GM19438 (cell line): Measurements from ENCODE around the gene TAF6.

Source experiments
- ATAC-seq: cut with Tn5 transposase; IDR thresholded peaks from one replicate; pipeline ENCODE4 v1.9.1; 2021; ENCODE audit warnings: low read depth; ENCODE audit not compliant: unreplicated experiment

TAF6 gene

DNA sequence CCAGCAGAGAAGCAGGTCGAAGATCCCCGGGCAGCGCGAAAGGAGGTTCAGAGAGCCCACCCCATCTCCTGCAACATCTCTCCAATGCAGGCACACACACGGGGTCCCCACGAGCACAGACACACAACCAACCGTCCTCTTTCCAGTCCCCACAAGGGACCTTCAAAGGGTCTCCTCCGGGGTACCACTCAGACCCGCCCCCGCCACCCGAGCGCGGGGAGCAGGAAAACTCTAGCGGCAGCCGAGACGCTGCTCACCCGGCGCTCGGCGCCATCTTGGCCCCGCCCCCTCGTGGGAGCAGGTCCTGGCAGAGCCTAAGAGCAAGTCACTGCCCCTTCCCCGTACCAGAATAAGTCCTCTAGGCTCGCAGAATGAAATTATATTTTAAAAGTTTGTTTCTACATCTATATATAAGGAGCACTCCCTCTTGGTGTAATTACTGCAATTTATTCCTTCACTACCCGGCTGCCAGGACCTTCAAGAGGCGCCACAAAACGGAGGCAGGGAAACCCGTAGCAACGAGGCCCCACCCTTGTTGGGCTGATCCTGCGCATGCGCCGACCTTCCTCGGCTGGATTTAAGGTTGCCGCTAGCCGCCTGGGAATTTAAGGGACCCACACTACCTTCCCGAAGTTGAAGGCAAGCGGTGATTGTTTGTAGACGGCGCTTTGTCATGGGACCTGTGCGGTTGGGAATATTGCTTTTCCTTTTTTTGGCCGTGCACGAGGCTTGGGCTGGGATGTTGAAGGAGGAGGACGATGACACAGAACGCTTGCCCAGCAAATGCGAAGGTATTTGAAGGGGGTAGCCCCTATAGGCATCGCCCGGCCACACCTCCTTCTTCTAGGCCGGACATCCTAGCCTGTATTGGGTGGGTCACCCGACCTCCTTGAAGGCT lies at the start of gene TAF6, which contains the start of gene CNPY4:
Gene TAF6 (minus strand): TSS at position 287 of the 898 bp plus-strand sequence. CDS start 5,149 bp downstream, outside the sequence.
Gene CNPY4 (plus strand): TSS at position 563 of the 898 bp plus-strand sequence. CDS start 111 bp downstream, at position 674.
- ATAC-seq, result peak; percentile 69

DNA sequence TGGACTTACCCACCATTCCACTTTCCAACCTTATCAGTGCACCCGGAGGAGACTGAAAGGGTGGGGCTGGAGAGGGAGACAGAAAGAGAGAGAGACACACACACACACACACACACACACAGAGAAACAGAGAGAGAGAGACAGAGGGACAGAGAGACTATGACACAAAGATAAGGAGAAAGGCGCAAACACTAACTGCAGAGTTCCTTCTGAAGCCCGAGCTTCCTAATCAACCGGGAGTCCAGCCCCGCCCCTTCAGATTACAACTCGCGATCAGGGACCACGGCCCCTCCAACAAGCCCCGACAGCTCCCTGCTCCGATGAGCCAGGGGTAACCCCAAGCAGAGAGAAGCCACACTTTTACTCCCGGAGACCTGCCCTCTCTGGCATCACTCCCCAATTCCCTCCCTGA lies 48.8 kb upstream of the TAF6 start:
- ATAC-seq, result no peak

DNA sequence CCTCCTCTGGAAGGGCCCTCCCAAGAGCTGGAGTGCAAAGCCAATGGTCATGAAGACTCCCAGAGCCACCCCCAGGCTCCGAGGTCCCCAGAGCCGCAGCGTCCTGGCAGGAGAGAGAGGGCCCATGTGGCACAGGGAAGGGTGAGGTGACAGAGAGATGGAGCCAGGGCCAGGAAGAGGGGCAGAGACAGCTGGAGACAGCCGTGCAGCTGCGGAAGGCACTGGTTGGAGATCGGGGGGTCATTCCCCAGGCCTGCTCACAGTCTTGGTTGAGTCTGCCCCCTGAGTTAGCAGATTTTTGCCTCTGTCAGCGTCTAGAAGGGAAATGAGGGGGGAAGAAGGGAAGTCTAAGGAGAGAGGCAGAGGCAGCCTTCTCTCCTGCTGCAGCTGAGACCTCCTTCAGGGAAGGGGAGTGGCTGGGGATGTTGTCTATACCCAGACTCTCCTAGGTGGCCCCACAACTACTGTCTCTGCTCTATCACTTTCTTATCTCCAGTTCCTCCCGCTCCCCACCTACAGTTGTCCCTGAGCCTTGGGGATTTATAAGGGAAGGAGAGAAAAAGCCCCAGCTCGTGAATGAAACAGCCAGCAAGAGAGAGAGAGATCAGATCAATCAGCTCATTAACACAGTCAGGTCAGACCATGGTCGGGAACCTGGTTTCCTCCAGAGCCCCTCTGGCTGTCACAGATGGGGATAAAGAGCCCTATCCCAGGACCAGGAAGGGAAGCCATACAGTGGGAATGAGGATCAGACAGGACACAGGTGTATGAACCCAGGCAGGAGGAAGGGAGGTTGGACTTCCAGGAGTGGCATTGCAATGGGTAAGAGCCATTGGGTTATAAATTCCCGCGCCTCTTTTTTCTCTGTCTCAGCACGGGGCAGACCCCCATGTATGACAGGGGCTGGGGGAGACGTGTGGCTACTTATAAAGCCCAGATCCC lies 48.1 kb upstream of the TAF6 start:
- no peak for ATAC-seq

DNA sequence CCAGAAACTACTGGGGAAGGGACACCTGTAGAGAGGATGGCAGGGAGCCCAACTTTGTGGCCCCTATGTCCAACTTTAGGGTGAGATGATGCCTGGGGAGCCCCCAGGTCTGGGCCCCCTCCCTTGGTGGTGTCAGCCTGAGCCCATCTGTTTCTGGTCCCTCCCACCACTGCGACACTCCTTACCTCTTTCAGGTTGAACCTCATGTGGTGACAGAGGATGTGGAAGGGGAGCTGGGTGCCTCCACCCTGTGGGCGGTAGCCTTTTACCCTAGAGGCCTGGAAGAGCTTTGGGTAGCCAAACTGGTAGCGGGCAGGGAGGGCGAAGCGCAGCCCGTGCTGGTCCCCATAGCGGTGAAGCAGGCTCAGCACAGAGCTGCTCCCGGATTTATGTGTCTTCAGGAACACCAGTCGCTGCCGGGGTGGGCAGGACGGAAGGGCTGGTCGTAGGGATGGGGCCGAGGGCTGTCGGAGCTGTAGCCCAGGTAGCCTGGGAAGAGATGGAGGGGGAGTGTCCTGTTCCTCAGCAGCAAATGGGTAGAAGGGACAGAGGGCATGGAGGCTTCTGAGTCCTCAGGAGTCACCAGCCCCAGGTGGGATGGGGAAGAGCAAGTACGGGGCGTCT lies 47.3 kb upstream of the TAF6 start:
- ATAC-seq, result no peak

GRCh38 chr7:100163871-100164270 lies 44.7 kb upstream of the TAF6 start:
- no peak for ATAC-seq

DNA sequence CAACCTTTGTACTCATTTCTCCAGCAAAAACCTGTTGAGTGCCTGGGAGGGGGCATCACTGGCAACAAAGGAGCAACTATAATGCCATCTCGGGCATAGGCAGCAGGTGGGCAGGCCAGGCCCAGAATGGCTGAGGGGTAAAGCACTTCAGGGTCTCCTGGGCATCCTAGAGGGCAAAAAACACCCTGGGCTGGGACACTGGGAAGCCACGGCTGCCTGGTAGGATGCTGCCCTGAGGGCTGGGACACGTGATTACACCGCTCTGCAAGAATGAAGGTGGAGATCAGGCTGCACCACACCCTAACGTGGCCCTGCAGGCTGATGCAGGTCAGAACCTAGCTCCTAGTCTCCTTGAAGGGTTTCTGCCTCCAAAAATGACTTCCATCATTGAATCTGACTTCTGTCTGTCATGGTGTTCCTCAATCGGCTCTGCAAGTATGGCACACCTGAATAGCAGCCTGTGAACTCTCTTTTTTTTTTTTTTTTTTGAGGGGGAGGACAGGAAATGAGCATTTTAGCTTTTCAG lies 43.9 kb upstream of the TAF6 start:
- no peak for ATAC-seq

GRCh38 chr7:100160067-100160466 lies 40.9 kb upstream of the TAF6 start:
- ATAC-seq, result no peak

GRCh38 chr7:100159099-100159623 lies 40.0 kb upstream of the TAF6 start:
- ATAC-seq, result no peak

DNA sequence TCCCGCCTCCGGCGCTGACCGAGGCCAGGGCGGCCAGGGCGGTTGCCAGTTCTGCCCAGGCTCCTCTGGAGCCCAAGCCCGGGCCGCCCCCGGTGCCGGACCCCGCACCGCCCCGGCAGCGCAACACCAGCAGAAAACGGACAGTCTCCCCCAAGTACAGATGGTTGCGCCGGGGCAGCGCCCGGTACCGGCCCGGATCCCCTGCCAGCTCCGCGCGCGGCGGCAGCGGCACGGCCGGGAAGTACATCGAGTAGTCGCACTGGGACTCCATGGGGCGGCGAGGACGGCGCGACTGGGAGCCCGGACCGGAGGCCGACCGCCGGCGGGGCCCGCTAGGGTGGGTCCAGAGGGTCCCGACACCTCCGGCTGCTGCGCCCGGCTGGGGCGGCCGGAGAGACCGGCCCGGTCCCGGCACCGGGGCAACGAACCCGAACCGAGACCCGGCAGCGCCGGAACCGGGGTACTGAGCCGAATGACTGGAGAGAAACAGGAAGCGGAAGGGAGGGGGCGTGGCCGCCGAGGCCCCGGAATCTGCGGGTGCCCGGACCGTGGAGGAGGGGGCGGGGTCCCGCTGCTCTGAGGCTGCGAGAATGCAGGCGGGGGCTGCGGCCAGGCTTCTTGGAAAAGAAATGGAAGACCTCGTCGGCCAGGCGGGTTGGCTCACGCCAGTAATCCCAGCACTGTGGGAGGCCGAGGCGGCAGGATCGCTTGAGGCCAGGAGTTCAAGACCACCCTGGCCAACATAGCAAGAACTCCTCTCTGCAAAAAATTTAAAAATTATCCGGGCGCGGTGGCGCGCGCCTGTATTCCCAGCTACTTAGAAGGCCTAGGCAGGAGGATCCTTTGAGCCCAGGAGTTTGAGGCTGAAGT lies 39.3 kb upstream of the TAF6 start, which contains the start of gene TRAPPC14:
Gene TRAPPC14 (minus strand): TSS at position 495 of the 870 bp plus-strand sequence. CDS start 224 bp downstream, at position 271.
- ATAC-seq, result peak; percentile 70

DNA sequence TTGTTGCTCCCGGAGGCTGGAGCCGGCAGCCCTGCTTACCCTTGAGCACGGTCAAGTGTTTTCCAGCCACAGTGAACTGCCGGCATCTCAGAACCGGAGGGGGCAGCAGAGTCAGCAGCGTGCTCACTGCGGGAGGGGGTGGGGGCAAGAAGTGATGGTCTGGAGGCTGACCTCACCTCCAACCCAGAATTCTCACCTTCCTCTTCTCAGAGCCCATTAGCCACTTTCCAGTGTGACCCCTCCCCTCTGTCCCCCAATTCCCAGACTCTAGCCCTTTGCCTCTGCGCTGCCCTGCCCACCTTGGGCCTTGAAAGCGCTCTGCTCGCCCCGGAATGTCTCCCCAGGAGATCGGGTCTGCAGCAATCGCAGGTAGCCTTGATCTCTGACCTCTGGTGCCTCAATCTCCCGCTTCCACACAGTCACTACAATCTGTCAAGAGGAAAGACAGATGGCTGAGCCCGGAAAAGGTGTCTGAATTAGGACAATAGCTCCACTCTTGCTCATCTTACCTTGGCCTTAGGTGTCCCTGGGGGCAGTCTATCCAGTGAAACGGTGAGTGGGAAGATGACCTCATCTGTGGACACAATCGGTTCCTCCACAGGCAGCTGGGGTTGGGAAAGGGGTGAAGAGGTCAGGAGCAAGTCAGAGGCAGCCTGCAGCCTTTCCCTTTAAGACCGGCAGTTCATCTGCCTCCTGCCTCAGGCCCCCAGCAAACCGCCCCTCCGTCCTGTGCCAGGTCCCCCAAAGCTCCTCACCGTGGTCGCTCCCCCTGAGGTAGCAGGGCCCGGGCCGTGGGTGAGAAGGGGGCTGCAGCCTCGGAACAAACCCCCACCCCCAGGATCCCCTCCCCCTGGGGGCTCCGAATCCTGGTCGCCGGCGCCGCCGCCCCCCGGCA lies 38.4 kb upstream of the TAF6 start:
- ATAC-seq, result peak; percentile 14

- no peak for ATAC-seq
Measured at GRCh38 chr7:100157069-100157333, 37.8 kb upstream of the TAF6 start.

GRCh38 chr7:100156331-100157068 lies 37.3 kb upstream of the TAF6 start:
- no peak for ATAC-seq

DNA sequence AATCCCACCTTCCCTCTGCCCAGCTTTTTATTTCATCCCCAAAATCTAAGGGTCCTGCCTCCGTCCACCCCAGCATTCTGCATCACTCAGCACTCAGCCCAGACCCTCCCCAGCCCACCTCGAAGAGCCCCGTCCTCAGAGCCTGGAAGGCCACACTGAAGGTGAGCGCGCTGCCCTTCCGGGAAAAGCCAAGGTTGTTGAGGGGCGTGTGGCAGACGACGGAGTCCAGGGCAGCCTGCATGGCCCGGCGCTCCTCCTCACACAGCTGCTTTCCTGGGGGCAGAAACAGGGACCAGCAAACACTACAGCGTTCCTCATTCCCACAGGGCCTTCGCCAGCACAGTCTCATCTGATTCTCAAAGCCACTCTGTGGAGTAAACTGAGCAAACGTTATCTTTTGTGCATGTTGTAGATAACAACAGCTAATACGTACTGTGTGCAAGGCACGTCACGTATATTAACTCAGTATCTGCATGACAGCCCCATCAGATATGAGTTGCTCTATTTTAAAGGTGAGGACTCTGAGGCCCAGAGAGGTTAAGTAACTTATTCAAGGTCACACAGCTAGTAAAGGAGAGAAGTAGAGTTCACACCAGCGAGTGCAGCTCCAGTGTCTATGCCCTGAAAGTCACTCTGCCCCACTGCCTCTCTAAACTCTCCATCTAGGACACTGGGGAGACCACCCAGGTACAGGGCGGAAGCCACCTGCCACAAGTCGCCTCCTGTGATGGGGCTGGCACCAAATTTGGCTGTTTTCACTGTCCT lies 36.6 kb upstream of the TAF6 start:
- ATAC-seq, result no peak

- no peak for ATAC-seq
Measured at GRCh38 chr7:100154651-100155491, 35.7 kb upstream of the TAF6 start.

- no peak for ATAC-seq
Measured at GRCh38 chr7:100153708-100154535, 34.8 kb upstream of the TAF6 start.
